ENCODE data around the gene TEAD2. TPM values are rescaled to one million over a fixed set of nuclear protein-coding genes. Genes with fewer than 3 reads are reported as not detected.
A peak's percentile ranks its signal among the peaks of the same experiment; 100 is the strongest.

Gene TEAD2
- total and polyA plus RNA-seq, 9 of the 15 experiments (the other 6 are each of a cell fraction or from before 2014, with no cell fraction given) = 1.6 to 27.0 (median 13.9) TPM

DNA sequence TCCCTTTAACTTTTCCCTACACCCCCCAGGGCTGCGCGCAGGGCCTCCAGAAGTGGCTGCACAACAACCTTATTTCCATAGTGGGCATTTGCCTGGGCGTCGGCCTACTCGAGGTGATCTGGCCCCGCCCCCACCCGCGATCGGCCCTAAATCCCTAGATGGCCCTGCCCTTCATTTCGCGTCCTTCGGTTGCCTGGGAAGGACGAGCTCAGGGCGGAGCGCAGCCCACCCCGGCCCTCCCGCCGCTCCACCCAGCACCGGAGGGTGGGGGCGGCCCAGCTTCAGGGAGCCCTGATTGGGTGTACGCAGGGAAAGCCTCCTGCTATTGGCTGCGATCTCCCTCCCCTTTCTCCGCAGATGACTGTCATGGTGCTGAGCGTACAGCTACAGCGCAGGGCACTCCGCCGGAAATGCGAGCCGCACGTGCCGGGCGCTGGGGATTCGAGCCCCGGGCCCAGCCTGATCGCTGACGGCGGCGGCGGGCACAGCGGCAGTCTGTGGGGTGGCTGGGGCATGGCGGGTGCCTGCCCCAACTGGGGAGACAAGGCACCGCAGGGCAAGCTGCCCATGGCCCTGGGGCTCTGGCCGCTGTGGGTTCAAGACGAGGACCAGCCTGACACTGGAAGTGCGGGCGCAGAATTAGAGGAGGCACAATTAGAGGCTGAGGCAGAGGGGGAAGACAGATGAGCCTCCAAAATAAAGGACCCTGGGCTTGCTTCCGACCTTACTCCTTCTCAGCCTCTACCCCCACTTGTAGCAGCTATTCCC is 22.7 kb downstream of the TEAD2 start (continued):
- TF ChIP-seq XRCC5 (IDR thresholded peaks at IDR 0.05; ENCODE audit: low read depth, low read length) (0 out of 2 replicates have a peak, but pooled peaks have one; percentile 24), BHLHE40 (IDR thresholded peaks at IDR 0.05; ENCODE audit: low read length) (peak; percentile 56; the same call in 1 of the 2 replicates)
- TF ChIP-seq, protein P1, sequence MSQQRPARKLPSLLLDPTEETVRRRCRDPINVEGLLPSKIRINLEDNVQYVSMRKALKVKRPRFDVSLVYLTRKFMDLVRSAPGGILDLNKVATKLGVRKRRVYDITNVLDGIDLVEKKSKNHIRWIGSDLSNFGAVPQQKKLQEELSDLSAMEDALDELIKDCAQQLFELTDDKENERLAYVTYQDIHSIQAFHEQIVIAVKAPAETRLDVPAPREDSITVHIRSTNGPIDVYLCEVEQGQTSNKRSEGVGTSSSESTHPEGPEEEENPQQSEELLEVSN (IDR thresholded peaks at IDR 0.05; ENCODE audit: borderline replicate concordance in 1 of 2, extremely low read depth in 1 of 2, insufficient read depth in 1 of 2, insufficient read length in 1 of 2, low read depth in 1 of 2, low read length in 1 of 2, poor library complexity in 1 of 2, severe bottlenecking in 1 of 2) = peak in 1 of 2 experiments; percentile 7
- TF ChIP-seq, protein P2, sequence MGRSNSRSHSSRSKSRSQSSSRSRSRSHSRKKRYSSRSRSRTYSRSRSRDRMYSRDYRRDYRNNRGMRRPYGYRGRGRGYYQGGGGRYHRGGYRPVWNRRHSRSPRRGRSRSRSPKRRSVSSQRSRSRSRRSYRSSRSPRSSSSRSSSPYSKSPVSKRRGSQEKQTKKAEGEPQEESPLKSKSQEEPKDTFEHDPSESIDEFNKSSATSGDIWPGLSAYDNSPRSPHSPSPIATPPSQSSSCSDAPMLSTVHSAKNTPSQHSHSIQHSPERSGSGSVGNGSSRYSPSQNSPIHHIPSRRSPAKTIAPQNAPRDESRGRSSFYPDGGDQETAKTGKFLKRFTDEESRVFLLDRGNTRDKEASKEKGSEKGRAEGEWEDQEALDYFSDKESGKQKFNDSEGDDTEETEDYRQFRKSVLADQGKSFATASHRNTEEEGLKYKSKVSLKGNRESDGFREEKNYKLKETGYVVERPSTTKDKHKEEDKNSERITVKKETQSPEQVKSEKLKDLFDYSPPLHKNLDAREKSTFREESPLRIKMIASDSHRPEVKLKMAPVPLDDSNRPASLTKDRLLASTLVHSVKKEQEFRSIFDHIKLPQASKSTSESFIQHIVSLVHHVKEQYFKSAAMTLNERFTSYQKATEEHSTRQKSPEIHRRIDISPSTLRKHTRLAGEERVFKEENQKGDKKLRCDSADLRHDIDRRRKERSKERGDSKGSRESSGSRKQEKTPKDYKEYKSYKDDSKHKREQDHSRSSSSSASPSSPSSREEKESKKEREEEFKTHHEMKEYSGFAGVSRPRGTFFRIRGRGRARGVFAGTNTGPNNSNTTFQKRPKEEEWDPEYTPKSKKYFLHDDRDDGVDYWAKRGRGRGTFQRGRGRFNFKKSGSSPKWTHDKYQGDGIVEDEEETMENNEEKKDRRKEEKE (IDR thresholded peaks at IDR 0.05; ENCODE audit: borderline replicate concordance in 1 of 2, control insufficient read depth in 1 of 2, low read depth in 2 of 2, low read length in 1 of 2) = no peak

Data from K562 (cell line).